ENCODE measurements around the gene KCTD17.

The KCTD17 gene

DNA sequence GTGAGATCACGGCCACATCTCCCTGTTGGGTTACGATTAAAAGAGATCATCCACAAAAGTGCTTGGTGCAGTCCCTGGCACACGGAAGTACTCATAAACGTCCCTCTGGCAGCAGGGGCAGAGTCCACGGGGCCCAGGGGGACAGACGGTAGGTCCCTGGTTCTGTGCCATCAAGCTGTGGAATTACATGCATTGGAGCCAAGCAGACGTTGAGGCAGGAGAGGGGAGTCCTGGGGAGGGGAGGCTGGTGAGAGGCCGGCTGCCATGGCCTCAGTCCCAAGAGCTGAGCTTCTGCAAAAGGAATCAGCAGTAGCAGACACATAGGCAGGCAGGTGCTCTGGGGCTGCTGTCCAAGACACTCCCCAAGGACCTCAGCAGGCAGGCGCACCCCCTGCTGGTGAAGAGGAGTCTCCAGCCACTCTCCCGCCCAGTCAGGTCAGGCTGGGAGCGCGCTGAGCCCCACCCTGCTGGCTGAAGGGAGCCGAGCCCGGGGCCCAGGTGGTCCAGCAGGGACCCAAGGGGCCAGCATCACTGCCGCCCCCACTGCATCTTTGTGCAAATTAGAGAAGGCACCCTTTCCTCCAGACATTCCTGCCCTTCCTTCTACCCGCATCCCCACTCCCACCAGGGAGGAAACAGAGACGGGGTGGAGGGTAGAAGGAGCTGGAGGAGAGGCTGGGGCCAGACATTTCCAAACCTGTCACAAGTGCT, 7.6 kb upstream of the KCTD17 start:
- FAIRE-seq, result no peak

- no peak for FAIRE-seq
Observed at GRCh38 chr22:37044634-37045625, 6.6 kb upstream of the KCTD17 start.

GRCh38 chr22:37045958-37046357, 5.6 kb upstream of the KCTD17 start:
- no peak for FAIRE-seq

GRCh38 chr22:37046589-37046988, 5.0 kb upstream of the KCTD17 start:
- no peak for FAIRE-seq

- no peak for FAIRE-seq
Observed at GRCh38 chr22:37047006-37047405, 4.5 kb upstream of the KCTD17 start.

DNA sequence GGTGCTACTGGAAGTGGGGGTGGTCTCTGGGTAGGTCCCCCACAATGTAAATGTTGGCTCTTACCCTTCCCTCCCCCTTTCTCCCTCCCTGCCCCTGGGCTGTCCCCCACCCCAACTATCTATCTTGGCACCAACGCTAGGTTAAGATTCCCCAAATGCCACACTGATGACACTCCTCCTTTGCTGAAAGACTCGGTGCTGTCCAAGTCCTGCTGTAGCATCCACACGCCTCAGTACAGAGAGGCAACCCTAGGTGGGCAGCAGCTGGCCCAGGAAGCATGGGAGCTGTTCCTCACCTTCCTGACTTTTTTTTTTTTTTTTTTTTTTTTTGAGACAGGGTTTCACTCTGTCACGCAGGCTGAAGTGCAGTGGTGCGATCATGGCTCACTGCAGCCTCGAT, 3.4 kb upstream of the KCTD17 start:
- no peak for FAIRE-seq

- no peak for FAIRE-seq
Observed at GRCh38 chr22:37049224-37049623, 2.3 kb upstream of the KCTD17 start.

GRCh38 chr22:37050913-37051312, 629 bp upstream of the KCTD17 start:
- FAIRE-seq, result no peak

- FAIRE-seq, result no peak
Observed at GRCh38 chr22:37052386-37053309, 1.1 kb downstream of the KCTD17 start.

DNA sequence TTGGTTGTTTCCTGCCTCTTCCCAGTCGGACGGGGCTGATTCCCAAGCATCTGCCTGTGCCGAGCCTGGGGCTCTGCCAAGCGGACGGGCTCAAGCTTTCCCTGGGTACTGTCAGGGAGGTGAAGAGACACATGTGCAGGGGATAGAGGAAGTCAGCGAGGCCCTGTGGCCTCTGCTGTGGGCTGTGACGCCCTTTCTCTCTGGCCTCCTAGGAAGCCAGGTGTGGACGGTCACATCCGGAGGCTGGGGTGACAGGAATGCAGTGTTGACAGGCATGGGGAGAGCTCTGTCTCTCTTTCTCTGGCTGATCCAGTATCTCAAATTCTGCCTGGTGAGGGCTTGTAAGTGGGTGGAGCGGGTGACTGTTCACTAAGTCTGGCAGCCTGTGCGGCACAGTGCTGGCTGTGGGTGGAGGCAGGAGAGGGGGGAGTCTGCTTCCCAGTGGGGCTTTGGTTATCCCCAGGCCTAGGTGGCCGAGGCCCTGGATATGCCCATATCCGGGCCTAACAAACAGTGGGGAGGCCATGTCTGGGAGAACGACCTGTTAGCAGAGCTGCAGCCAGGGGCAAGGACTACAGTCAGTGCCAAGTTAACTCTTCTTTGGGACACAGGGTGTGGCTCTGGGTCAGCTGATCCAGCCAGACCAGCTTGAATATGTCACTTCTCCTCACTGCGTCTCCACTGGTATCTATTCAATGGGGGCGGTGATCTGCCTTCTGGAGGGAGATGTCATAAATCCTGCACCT, 1.9 kb downstream of the KCTD17 start:
- no peak for FAIRE-seq

DNA sequence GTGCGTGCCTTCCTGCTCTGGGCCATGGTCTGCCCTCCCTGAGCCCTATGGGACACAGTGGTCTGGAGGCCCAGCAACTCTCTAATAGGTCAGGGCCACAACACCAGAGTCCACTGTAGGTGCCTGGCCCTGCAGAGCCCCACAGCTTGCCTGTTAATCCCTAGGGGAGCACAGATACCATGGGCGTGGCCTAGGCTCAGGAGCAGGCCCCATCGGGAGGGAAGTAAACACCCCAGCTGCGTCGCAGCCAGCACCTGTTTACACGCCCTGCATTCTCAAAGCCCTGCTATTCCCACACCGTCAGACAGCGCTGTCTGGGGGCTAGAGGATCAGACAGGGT, 2.5 kb downstream of the KCTD17 start:
- FAIRE-seq, result no peak

GRCh38 chr22:37054600-37055365, 3.2 kb downstream of the KCTD17 start:
- no peak for FAIRE-seq

DNA sequence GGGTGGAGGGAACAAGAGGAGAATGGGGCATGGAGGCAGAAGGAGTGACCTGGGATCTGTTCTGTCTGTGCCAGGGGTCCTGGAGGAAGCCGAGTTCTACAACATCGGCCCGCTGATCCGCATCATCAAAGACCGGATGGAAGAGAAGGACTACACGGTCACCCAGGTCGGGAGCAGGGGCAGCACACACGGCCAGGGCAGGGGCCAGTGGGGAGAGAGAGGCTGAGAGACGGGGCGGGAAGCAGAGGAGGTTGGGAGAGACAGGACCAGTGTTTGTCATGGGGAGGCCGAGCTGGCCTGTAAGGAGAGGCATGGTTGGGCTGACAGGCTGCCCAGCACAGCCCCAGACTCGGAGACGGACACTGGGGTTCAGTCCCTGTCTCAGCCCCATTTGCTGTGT, 4.7 kb downstream of the KCTD17 start:
- FAIRE-seq, result no peak

- no peak for FAIRE-seq
Observed at GRCh38 chr22:37057226-37057625, 5.7 kb downstream of the KCTD17 start.

DNA sequence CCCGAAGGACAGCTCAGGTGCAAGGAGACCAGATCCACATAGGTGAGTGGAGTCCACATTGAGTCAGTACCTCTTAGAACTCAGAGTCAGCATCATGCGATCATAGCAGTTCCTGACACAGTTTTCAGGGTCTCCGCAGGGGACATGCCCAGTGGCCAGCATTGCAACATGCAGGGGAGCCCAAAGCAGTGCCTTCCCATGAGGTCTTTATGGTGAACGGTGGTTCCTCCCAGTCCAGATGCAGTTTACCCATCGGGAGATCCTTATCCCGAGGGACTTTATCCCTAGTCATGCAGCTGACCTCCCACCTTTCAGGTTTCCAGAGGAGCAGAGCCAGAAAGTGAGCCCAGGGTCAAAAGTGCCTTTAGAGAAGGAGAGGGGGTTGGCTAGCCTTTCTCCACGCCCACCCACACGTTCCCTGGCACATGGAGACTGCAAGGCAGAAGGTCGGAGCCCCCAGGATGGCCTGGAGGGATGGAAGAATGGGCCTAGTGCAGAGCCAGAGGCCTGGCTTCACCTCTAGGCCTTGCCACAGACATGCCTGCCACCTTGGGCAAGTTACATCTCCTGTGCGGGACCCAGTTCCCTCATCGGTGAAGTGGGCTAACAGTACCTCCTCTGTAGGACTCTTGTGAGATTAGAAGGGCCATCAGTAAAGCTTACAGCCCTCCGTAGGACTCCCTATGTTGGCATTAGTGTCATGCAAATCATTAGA, 6.4 kb downstream of the KCTD17 start:
- no peak for FAIRE-seq

DNA sequence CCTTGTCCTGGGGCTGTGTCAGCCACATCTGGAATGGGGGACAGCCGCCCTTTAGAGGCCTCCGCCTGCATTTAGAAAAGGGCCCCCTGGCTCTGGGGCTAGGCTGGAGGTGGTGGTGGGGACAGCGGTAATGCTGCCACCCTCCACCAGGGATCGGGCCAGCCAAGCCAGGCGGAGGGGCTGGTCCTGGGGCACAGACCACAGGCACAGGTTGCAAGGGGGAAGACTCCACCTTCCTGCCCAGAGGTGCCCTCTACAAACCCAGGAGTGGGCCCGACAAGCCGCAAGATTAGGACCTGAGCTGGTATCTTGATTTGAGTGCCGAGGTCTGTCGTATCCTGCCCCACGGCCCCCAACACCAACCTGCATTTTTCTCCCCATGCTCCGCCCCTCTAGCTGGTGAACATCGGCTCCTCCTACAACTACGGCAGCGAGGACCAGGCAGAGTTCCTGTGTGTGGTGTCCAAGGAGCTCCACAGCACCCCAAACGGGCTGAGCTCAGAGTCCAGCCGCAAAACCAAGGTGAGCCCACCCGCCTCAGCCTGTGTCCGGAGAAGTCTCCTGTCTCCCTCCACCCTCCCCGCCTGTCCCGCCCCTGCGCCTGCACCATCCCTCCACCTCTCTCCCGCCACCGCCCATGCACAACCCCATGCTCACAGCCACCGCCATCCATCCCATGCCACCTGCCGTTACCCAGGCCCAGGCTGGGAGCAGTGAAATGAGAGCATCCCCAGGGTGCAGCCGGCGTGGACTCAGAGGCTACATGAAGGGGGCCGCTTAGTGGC, 7.6 kb downstream of the KCTD17 start:
- FAIRE-seq, result no peak

GRCh38 chr22:37059876-37060449, 8.4 kb downstream of the KCTD17 start:
- FAIRE-seq, result no peak

DNA sequence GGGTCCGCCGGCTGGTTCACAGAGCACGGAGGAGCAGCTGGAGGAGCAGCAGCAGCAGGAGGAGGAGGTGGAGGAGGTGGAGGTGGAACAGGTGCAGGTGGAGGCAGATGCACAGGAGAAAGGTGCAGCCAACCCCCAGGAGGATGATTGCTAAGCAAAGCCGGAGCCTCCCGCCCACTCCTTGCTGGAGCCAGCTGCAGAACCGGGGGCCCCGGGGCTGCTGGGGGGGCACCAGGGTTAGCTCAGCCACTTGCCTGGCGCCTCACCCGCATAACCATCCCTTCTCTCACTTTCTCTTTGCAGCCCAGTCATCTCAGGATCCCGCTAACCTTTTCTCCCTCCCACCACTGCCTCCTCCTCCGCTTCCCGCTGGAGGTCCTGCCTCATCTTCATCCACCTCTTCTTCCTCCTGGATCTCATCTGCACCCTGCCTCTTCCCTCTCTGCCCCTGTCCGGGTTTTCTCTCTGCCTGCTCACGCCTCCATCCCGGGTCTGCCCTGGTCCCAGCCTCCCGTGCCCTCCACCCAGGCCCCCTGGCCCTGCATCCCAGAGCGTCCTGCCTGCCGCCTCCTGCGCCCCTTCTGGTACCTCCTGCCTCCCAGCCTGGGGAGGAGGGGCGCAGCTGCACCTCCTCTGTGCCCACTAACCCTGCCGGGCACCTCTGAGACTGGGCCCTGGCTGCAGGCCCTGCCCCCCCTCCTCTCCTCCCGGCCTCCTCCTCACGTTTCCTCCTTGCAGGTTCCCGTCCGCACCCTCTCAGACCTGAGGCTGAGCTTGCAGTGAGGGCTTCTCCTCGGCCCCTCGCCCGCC, 9.5 kb downstream of the KCTD17 start:
- no peak for FAIRE-seq
